Vagina (tissue), 2 donors: ENCODE results near the gene PIH1D2.
"Not testable (repeated sequence)": the region's sequence is repeated elsewhere in the genome, so short reads cannot be mapped to it uniquely, and the experiment has no call there.

Experiments
- CTCF ChIP-seq, 3 experiments: fragments of 450-650 bp in 2 of 3; fragments of 200-600 bp in 1 of 3; sonication (generic) in 1 of 3; IDR thresholded peaks; one replicate each; pipeline ENCODE4 v1.5.1; 2017 to 2019; ENCODE audit warnings: antibody characterized with exemption in 3 of 3, mild to moderate bottlenecking in 2 of 3, moderate library complexity in 2 of 3
- POLR2A ChIP-seq, 2 donors: fragments of 450-650 bp; IDR thresholded peaks; one replicate each; pipeline ENCODE4 v1.6.1; 2017; ENCODE audit warnings: antibody characterized with exemption in 2 of 2, mild to moderate bottlenecking in 2 of 2, moderate library complexity in 2 of 2

- not testable (repeated sequence) for TF ChIP-seq CTCF, POLR2A (IDR thresholded peaks at IDR 0.05)
Observed at GRCh38 chr11:112095302-112095701, 21.5 kb upstream of the PIH1D2 start.
